ENCODE results near the gene CIB2. TPM values are rescaled to one million over a fixed set of nuclear protein-coding genes. Genes with fewer than 3 reads are reported as not detected.

CIB2 gene
- total RNA-seq, 4 donors from 2014 or later, result 6.6 to 16.2 (median 10.9) TPM

- DNase-seq (ENCODE audit: low spot score in 2 of 2), result no peak
- WGBS, 2 donors, result 87 to 88% methylated on average over 12 of the region's 12 CpGs
- TF ChIP-seq, protein P1, sequence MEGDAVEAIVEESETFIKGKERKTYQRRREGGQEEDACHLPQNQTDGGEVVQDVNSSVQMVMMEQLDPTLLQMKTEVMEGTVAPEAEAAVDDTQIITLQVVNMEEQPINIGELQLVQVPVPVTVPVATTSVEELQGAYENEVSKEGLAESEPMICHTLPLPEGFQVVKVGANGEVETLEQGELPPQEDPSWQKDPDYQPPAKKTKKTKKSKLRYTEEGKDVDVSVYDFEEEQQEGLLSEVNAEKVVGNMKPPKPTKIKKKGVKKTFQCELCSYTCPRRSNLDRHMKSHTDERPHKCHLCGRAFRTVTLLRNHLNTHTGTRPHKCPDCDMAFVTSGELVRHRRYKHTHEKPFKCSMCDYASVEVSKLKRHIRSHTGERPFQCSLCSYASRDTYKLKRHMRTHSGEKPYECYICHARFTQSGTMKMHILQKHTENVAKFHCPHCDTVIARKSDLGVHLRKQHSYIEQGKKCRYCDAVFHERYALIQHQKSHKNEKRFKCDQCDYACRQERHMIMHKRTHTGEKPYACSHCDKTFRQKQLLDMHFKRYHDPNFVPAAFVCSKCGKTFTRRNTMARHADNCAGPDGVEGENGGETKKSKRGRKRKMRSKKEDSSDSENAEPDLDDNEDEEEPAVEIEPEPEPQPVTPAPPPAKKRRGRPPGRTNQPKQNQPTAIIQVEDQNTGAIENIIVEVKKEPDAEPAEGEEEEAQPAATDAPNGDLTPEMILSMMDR (IDR thresholded peaks at IDR 0.05), result no peak
- TF ChIP-seq POLR2A (IDR thresholded peaks at IDR 0.05), result no peak
- no peak overlapping the region for H3K4me3 ChIP-seq (ENCODE audit: low read depth, poor library complexity, severe bottlenecking)
- intact Hi-C loops (cut with DNase I; ENCODE audit: low total_unique reads), result no loop called here
These were observed 27.7 kb downstream of the CIB2 start for GRCh38 chr15:78103406-78104118.

- intact Hi-C loops (cut with DNase I; ENCODE audit: low total_unique reads), result no loop called here
- no peak for DNase-seq (ENCODE audit: low spot score in 2 of 2)
- TF ChIP-seq, protein P1 (IDR thresholded peaks at IDR 0.05), result no peak
- TF ChIP-seq POLR2A (IDR thresholded peaks at IDR 0.05), result no peak
- H3K4me3 ChIP-seq (ENCODE audit: low read depth, poor library complexity, severe bottlenecking), result no peak overlapping the region
- WGBS, 2 donors, result 84% methylated on average over 6 of the region's 6 CpGs
These were observed 28.5 kb downstream of the CIB2 start for GRCh38 chr15:78102741-78103140.

DNA sequence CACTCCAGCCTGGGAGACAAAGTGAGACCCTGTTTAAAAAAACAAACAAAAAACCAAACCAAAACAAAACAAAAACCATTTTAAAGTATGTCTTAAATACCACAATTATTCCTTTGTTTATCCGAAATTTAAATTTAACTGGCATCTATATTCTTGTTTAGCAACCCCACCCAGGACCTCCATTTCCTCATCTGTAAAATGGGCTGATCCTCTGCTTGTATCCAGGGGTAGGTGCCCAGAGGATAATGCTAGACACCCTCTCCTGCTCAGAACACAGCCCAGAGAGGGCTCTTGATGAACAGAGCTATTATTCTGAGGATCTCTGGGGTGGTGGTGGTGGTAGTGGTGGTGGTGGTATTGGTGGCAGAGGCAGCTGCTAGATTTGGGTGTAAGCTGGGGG lies 29.0 kb downstream of the CIB2 start:
- intact Hi-C loops (cut with DNase I; ENCODE audit: low total_unique reads), result no loop called here
- no peak for DNase-seq (ENCODE audit: low spot score in 2 of 2)
- TF ChIP-seq, protein P1 (IDR thresholded peaks at IDR 0.05), result no peak
- no peak for TF ChIP-seq POLR2A (IDR thresholded peaks at IDR 0.05)
- 82 to 88% methylated on average over 1 of the region's 1 CpG for WGBS, 2 donors
- H3K4me3 ChIP-seq (ENCODE audit: low read depth, poor library complexity, severe bottlenecking), result no peak overlapping the region

GRCh38 chr15:78101423-78102105 lies 29.7 kb downstream of the CIB2 start:
- 83 to 89% methylated on average over 5 of the region's 5 CpGs for WGBS, 2 donors
- no peak overlapping the region for H3K4me3 ChIP-seq (ENCODE audit: low read depth, poor library complexity, severe bottlenecking)
- no peak for DNase-seq (ENCODE audit: low spot score in 2 of 2)
- TF ChIP-seq, protein P1 (IDR thresholded peaks at IDR 0.05), result no peak
- no peak for TF ChIP-seq POLR2A (IDR thresholded peaks at IDR 0.05)
- intact Hi-C loops (cut with DNase I; ENCODE audit: low total_unique reads), result no loop called here

GRCh38 chr15:78100886-78101285 lies 30.4 kb downstream of the CIB2 start:
- 75 to 89% methylated on average over 2 of the region's 2 CpGs for WGBS, 2 donors
- DNase-seq (ENCODE audit: low spot score in 2 of 2), result no peak
- TF ChIP-seq POLR2A (IDR thresholded peaks at IDR 0.05), result no peak
- TF ChIP-seq, protein P1 (IDR thresholded peaks at IDR 0.05), result no peak
- intact Hi-C loops (cut with DNase I; ENCODE audit: low total_unique reads), result no loop called here
- H3K4me3 ChIP-seq (ENCODE audit: low read depth, poor library complexity, severe bottlenecking), result no peak overlapping the region
